Right lobe of liver (tissue), 4 donors: ENCODE data around the gene C19orf47.

ENCODE experiments used
- POLR2A ChIP-seq: fragments of 450-650 bp; IDR thresholded peaks from one replicate; pipeline ENCODE4 v1.6.1; 2017; ENCODE audit warnings: antibody characterized with exemption, mild to moderate bottlenecking
- TF ChIP-seq, protein P1 (sequence below), 4 donors: fragments of 200-600 bp in 3 of 4; fragments of 450-650 bp in 1 of 4; IDR thresholded peaks; one replicate each; pipeline versions ENCODE4 v1.5.1 to v1.8.0; 2016 to 2022; ENCODE audit warnings: antibody characterized with exemption in 4 of 4, mild to moderate bottlenecking in 2 of 4
- donor health status: DM: no; HTN: no; CAD: no.
- donor health status: DM: no; HTN: no; CAD: no.
- donor health status: DM: no; HTN: yes; CAD: no.

DNA sequence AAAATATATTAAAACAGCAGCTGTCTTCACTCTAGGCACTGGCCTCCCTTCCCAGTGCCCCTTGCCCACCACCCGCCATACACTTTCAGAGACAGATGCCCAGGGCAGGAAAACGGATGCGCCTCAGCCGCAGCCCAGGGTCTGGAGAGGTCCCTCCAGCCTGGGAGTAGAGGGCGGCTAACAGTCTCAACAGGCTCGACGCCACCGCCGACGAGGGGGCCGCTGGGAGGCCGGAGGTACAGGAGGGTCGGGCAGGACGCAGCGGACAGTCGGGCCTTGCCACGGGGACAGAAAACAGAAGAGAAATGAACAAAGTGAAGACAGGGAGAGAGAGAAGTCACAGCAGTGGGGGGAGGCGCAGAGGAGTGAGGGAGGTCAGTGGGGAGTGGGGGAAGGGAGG is 27.1 kb downstream of the C19orf47 start:
- TF ChIP-seq, protein P1, sequence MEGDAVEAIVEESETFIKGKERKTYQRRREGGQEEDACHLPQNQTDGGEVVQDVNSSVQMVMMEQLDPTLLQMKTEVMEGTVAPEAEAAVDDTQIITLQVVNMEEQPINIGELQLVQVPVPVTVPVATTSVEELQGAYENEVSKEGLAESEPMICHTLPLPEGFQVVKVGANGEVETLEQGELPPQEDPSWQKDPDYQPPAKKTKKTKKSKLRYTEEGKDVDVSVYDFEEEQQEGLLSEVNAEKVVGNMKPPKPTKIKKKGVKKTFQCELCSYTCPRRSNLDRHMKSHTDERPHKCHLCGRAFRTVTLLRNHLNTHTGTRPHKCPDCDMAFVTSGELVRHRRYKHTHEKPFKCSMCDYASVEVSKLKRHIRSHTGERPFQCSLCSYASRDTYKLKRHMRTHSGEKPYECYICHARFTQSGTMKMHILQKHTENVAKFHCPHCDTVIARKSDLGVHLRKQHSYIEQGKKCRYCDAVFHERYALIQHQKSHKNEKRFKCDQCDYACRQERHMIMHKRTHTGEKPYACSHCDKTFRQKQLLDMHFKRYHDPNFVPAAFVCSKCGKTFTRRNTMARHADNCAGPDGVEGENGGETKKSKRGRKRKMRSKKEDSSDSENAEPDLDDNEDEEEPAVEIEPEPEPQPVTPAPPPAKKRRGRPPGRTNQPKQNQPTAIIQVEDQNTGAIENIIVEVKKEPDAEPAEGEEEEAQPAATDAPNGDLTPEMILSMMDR (IDR thresholded peaks at IDR 0.05), result no peak
- TF ChIP-seq POLR2A, result no peak
